ENCODE results near the gene TAP1.
"Not testable (repeated sequence)": the region's sequence is repeated elsewhere in the genome, so short reads cannot be mapped to it uniquely, and the experiment has no call there.

TAP1 gene

GRCh38 chr6:32883789-32884188 lies 30.3 kb upstream of the TAP1 start:
- Histone ChIP-seq H3K4me1 (ENCODE audit: control insufficient read depth, insufficient read depth, low read length, unreplicated experiment) (peaks cover 44% of the 10 kb centered on the region), H3K27ac (ENCODE audit: low read depth, low read length) (peak overlapping the region; percentile 82), H3K36me3 (ENCODE audit: insufficient read depth, low read length) (no peaks in the 10 kb centered on the region), H3K27me3 (ENCODE audit: insufficient read depth, low read length) (no peaks in the 10 kb centered on the region), H2AFZ (ENCODE audit: low read length, unreplicated experiment) (peak overlapping the region; percentile 16), H3K79me2 (ENCODE audit: control insufficient read depth, insufficient read depth, low read length, unreplicated experiment) (no peaks in the 10 kb centered on the region), H3K4me3 (ENCODE audit: low read depth, low read length) (0 out of 2 replicates have a peak overlapping the region, but pooled peaks have one; percentile 14)

DNA sequence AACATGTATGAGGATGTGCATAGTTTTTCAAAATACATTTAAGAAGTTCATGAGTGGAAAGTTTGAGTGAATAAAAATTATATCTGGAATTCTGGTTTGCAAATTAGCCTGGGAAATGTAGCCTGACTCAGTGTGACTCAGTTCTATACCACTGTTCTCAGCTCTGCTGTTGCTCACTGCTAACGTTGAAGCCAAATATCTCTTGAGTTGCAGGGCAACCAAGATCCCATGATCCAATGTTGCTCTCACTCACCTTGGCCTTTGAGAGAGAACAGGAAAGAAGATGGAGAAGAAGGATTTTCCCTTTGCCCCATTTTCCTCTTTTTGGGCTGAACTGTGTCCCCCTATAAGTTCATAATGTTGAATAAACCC lies 29.4 kb upstream of the TAP1 start:
- H3K4me1 ChIP-seq (ENCODE audit: control insufficient read depth, insufficient read depth, low read length, unreplicated experiment): peaks cover 44% of the 10 kb centered on the region
- H3K79me2 ChIP-seq (ENCODE audit: control insufficient read depth, insufficient read depth, low read length, unreplicated experiment): no peaks in the 10 kb centered on the region
- H3K27me3 ChIP-seq (ENCODE audit: insufficient read depth, low read length): no peaks in the 10 kb centered on the region
- H3K4me3 ChIP-seq (ENCODE audit: low read depth, low read length): no peak overlapping the region
- no peak overlapping the region for H2AFZ ChIP-seq (ENCODE audit: low read length, unreplicated experiment)
- no peaks in the 10 kb centered on the region for H3K36me3 ChIP-seq (ENCODE audit: insufficient read depth, low read length)
- H3K27ac ChIP-seq (ENCODE audit: low read depth, low read length): peak overlapping the region; percentile 82

GRCh38 chr6:32880962-32881361 lies 27.5 kb upstream of the TAP1 start:
- H3K4me1 ChIP-seq (ENCODE audit: control insufficient read depth, insufficient read depth, low read length, unreplicated experiment): peaks cover 27% of the 10 kb centered on the region
- H3K36me3 ChIP-seq (ENCODE audit: insufficient read depth, low read length); H3K79me2 ChIP-seq (ENCODE audit: control insufficient read depth, insufficient read depth, low read length, unreplicated experiment); H2AFZ ChIP-seq (ENCODE audit: low read length, unreplicated experiment); H3K27ac ChIP-seq (ENCODE audit: low read depth, low read length); H3K4me3 ChIP-seq (ENCODE audit: low read depth, low read length); H3K27me3 ChIP-seq (ENCODE audit: insufficient read depth, low read length): not testable (repeated sequence)

GRCh38 chr6:32879691-32880090 lies 26.2 kb upstream of the TAP1 start:
- Histone ChIP-seq H3K4me1 (ENCODE audit: control insufficient read depth, insufficient read depth, low read length, unreplicated experiment) (peaks cover 25% of the 10 kb centered on the region), H3K36me3 (ENCODE audit: insufficient read depth, low read length) (no peaks in the 10 kb centered on the region), H3K79me2 (ENCODE audit: control insufficient read depth, insufficient read depth, low read length, unreplicated experiment) (no peaks in the 10 kb centered on the region), H3K4me3 (ENCODE audit: low read depth, low read length) (no peak overlapping the region), H2AFZ (ENCODE audit: low read length, unreplicated experiment) (no peak overlapping the region), H3K27ac (ENCODE audit: low read depth, low read length) (no peak overlapping the region), H3K27me3 (ENCODE audit: insufficient read depth, low read length) (no peaks in the 10 kb centered on the region)

- no peak overlapping the region for H3K4me3 ChIP-seq (ENCODE audit: low read depth, low read length)
- no peaks in the 10 kb centered on the region for H3K79me2 ChIP-seq (ENCODE audit: control insufficient read depth, insufficient read depth, low read length, unreplicated experiment)
Measured at GRCh38 chr6:32876603-32877002, 23.1 kb upstream of the TAP1 start.

GRCh38 chr6:32873947-32874346 lies 20.4 kb upstream of the TAP1 start:
- H3K27ac ChIP-seq (ENCODE audit: low read depth, low read length); H3K79me2 ChIP-seq (ENCODE audit: control insufficient read depth, insufficient read depth, low read length, unreplicated experiment); H3K4me1 ChIP-seq (ENCODE audit: control insufficient read depth, insufficient read depth, low read length, unreplicated experiment); H3K4me3 ChIP-seq (ENCODE audit: low read depth, low read length); H3K27me3 ChIP-seq (ENCODE audit: insufficient read depth, low read length); H3K36me3 ChIP-seq (ENCODE audit: insufficient read depth, low read length); H2AFZ ChIP-seq (ENCODE audit: low read length, unreplicated experiment): not testable (repeated sequence)

More at GRCh38 chr6:32876603-32877002, 23.1 kb upstream of the TAP1 start:
- no peaks in the 10 kb centered on the region for H3K36me3 ChIP-seq (ENCODE audit: insufficient read depth, low read length)
- H3K27ac ChIP-seq (ENCODE audit: low read depth, low read length): no peak overlapping the region
- H3K27me3 ChIP-seq (ENCODE audit: insufficient read depth, low read length): no peaks in the 10 kb centered on the region; the same call in 1 of the 2 replicates
- H3K4me1 ChIP-seq (ENCODE audit: control insufficient read depth, insufficient read depth, low read length, unreplicated experiment): no peaks in the 10 kb centered on the region
- H2AFZ ChIP-seq (ENCODE audit: low read length, unreplicated experiment): no peak overlapping the region

DNA sequence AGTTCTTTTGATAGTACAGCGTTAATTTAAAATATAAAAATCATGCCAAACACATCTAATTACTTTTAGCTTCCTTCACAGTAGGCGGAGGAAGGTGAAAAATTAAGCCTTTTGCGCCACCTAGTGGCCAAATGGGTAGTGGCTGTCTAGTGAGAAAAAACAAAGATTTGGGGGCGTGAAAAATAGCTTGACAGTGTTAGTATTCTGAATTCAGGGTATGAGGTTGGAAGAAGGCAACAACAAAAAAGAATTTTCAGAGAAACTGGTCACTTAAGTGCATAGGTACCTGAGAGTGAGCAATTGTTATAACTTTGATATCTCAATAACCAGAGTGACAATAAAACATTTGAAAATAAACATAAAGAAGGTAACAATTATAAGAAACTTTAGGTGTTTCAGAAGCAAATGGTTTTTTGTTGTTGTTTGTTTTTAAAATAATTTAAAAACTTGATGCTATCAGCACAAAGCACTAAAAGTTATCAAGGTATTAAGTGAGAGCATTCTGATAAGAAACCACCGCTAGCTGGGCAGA lies 14.8 kb upstream of the TAP1 start:
- H3K4me3 ChIP-seq (ENCODE audit: low read depth, low read length): no peak overlapping the region
- peaks cover 7% of the 10 kb centered on the region for H3K4me1 ChIP-seq (ENCODE audit: control insufficient read depth, insufficient read depth, low read length, unreplicated experiment)
- H3K79me2 ChIP-seq (ENCODE audit: control insufficient read depth, insufficient read depth, low read length, unreplicated experiment): no peaks in the 10 kb centered on the region
- H3K36me3 ChIP-seq (ENCODE audit: insufficient read depth, low read length): no peaks in the 10 kb centered on the region
- peak overlapping the region; percentile 37 for H2AFZ ChIP-seq (ENCODE audit: low read length, unreplicated experiment)
- no peak overlapping the region for H3K27ac ChIP-seq (ENCODE audit: low read depth, low read length)
- H3K27me3 ChIP-seq (ENCODE audit: insufficient read depth, low read length): no peaks in the 10 kb centered on the region; the same call in none of the 2 replicates

DNA sequence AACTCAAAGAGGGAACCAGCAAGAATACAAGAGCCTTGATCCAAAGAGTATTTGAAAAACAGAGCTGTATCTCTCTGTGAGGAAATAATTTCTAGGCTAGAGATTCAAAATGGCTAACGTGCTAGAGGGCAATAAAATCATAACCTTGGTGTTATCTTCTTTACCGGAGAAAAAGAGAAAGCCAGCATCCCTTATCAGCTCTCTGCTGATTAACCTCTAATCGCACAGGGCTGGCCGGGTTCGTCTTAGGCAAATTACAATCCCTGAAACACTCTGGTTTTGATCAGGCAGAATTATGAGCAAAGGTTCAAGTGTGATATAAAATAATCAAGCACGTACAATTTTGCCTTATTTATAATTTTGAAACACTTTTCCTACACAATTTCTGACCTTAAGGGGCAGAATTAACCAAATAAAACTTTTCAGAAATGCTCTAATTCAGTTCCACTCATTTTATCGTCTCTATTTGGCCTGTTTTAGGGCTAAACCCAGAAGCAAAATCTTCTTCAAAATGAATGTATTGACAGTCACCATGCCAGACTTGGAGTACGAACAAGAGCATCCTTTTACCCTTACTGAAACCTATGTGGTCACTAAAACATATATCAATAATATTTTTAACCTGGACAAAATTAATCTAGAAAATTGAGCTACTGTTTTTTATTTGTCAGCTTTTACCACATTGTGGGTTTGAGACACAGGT lies 14.2 kb upstream of the TAP1 start:
- no peaks in the 10 kb centered on the region for H3K36me3 ChIP-seq (ENCODE audit: insufficient read depth, low read length)
- H3K27me3 ChIP-seq (ENCODE audit: insufficient read depth, low read length): no peaks in the 10 kb centered on the region; the same call in none of the 2 replicates
- peak overlapping the region; percentile 37 for H2AFZ ChIP-seq (ENCODE audit: low read length, unreplicated experiment)
- H3K79me2 ChIP-seq (ENCODE audit: control insufficient read depth, insufficient read depth, low read length, unreplicated experiment): no peaks in the 10 kb centered on the region
- H3K4me1 ChIP-seq (ENCODE audit: control insufficient read depth, insufficient read depth, low read length, unreplicated experiment): peaks cover 7% of the 10 kb centered on the region
- no peak overlapping the region for H3K27ac ChIP-seq (ENCODE audit: low read depth, low read length)
- no peak overlapping the region; the same call in 1 of the 2 replicates for H3K4me3 ChIP-seq (ENCODE audit: low read depth, low read length)

DNA sequence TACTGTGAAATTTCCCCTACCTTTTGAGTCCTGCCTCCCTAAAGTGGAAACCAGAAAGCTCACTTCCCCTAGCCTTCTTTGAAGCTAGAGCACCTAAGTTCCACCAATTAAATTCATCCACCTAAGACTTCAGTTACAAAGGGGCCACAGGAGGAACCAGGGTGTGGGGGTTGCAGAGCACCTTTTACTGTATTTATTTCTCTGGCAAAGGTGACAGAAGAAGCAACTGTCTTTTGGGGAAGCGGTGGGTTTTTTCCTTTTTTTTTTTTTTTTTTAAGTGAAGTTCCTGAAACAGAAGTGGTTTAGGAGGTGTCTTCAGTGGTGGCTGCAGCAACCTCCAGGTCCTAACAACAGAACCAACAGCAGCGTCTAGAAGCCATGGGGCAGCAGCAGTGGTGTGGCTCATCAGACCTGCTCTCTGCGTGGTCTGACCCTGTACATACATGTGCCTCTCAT lies 13.5 kb upstream of the TAP1 start:
- no peak overlapping the region for H3K27ac ChIP-seq (ENCODE audit: low read depth, low read length)
- H3K4me1 ChIP-seq (ENCODE audit: control insufficient read depth, insufficient read depth, low read length, unreplicated experiment): peaks cover 7% of the 10 kb centered on the region
- H3K36me3 ChIP-seq (ENCODE audit: insufficient read depth, low read length): no peaks in the 10 kb centered on the region
- no peak overlapping the region for H3K4me3 ChIP-seq (ENCODE audit: low read depth, low read length)
- H3K27me3 ChIP-seq (ENCODE audit: insufficient read depth, low read length): no peaks in the 10 kb centered on the region; the same call in none of the 2 replicates
- no peaks in the 10 kb centered on the region for H3K79me2 ChIP-seq (ENCODE audit: control insufficient read depth, insufficient read depth, low read length, unreplicated experiment)
- H2AFZ ChIP-seq (ENCODE audit: low read length, unreplicated experiment): peak overlapping the region; percentile 37

GRCh38 chr6:32865724-32866443 lies 12.4 kb upstream of the TAP1 start:
- no peak overlapping the region for H3K4me3 ChIP-seq (ENCODE audit: low read depth, low read length)
- H3K27me3 ChIP-seq (ENCODE audit: insufficient read depth, low read length): no peaks in the 10 kb centered on the region; the same call in none of the 2 replicates
- no peaks in the 10 kb centered on the region for H3K79me2 ChIP-seq (ENCODE audit: control insufficient read depth, insufficient read depth, low read length, unreplicated experiment)
- H3K4me1 ChIP-seq (ENCODE audit: control insufficient read depth, insufficient read depth, low read length, unreplicated experiment): peaks cover 7% of the 10 kb centered on the region
- H2AFZ ChIP-seq (ENCODE audit: low read length, unreplicated experiment): no peak overlapping the region
- peaks cover 1% of the 10 kb centered on the region; the same call in 1 of the 2 replicates for H3K36me3 ChIP-seq (ENCODE audit: insufficient read depth, low read length)
- H3K27ac ChIP-seq (ENCODE audit: low read depth, low read length): no peak overlapping the region
